ENCODE measurements around the gene CD1E.

- TF ChIP-seq CTCF (IDR thresholded peaks at IDR 0.05) (no peak), EZH2 (IDR thresholded peaks at IDR 0.05; ENCODE audit: borderline replicate concordance, insufficient read depth, low read depth, low read length, poor library complexity, severe bottlenecking) (no peak)
Observed at GRCh38 chr1:158311066-158311465, 42.6 kb upstream of the CD1E start.
